C1 segment of cervical spinal cord (tissue), 14 donors: ENCODE results near the gene CCDC92B.
"Not testable (repeated sequence)": the region's sequence is repeated elsewhere in the genome, so short reads cannot be mapped to it uniquely, and the experiment has no call there.

ENCODE experiments used
- DNase-seq, 14 donors: peaks; one replicate each; lab custom pipeline; 2025; lab: John Stamatoyannopoulos, UW

Gene CCDC92B

GRCh38 chr17:2690165-2691068 lies 59.0 kb downstream of the CCDC92B start:
- no peak for DNase-seq

- DNase-seq = no peak
Measured at GRCh38 chr17:2689411-2690164, 59.9 kb downstream of the CCDC92B start.

GRCh38 chr17:2688351-2689342 lies 60.8 kb downstream of the CCDC92B start:
- peak in 1 of 14 donors; percentile 49 for DNase-seq

GRCh38 chr17:2687074-2687418 lies 62.4 kb downstream of the CCDC92B start:
- DNase-seq = no peak

- no peak for DNase-seq
Measured at GRCh38 chr17:2685696-2686095, 63.8 kb downstream of the CCDC92B start.

- DNase-seq = no peak
Measured at GRCh38 chr17:2684549-2684948, 64.9 kb downstream of the CCDC92B start.

GRCh38 chr17:2683912-2684311 lies 65.5 kb downstream of the CCDC92B start:
- DNase-seq = no peak

GRCh38 chr17:2682176-2682938 lies 67.1 kb downstream of the CCDC92B start:
- no peak for DNase-seq

- DNase-seq = no peak
Measured at GRCh38 chr17:2681650-2682049, 67.8 kb downstream of the CCDC92B start.

- no peak for DNase-seq
Measured at GRCh38 chr17:2680961-2681360, 68.5 kb downstream of the CCDC92B start.

- DNase-seq = not testable (repeated sequence)
Measured at GRCh38 chr17:2679247-2679646, 70.2 kb downstream of the CCDC92B start.
